Measurements from ENCODE around the gene MYF6. TPM values are rescaled to one million over a fixed set of nuclear protein-coding genes. Genes with fewer than 3 reads are reported as not detected.

The MYF6 gene
- total RNA-seq, 3 donors from 2014 or later = not detected

DNA sequence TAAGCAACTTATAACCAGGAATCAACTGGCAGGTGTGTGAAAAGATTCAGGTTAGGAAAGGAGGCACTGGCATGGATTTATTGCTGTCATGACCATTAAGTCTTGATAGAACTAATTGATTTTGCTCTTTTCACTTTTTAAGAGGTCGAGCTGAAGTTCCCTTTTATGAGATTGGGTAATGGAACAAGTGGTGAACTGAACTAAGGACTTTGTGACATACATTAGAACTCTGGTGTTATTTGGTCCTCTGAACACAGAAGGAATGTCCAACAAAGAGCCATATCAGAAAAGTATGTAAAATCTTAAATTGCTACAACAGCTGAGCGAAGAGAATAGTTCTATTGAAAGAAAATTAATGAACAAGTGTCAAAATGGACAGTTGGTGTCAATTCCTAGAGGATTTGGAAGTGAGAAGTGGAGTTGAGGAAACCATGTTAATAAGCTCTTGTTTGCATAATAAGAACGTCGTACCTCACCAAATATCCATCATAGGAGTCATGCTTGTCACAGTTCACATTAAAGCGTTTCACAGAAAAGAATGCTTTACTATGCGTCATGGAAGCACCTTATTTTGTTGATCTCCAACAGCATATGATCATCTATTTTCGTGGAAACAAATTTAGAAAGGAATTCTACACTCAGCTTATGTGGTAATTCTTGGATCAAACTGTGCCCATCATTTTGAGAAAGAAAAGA is 8.4 kb upstream of the MYF6 start:
- Histone ChIP-seq H3K36me3 (ENCODE audit: low read depth) (no peaks in the 10 kb centered on the region), H3K9me3 (no peaks in the 10 kb centered on the region), H3K4me1 (ENCODE audit: low read depth) (no peaks in the 10 kb centered on the region), H3K4me3 (no peak overlapping the region)
- no peak for TF ChIP-seq CTCF (IDR thresholded peaks at IDR 0.05)
- ATAC-seq (no peak), DNase-seq (no peak)
- intact Hi-C loops (cut with DNase I, micrococcal nuclease) = no loop called here

DNA sequence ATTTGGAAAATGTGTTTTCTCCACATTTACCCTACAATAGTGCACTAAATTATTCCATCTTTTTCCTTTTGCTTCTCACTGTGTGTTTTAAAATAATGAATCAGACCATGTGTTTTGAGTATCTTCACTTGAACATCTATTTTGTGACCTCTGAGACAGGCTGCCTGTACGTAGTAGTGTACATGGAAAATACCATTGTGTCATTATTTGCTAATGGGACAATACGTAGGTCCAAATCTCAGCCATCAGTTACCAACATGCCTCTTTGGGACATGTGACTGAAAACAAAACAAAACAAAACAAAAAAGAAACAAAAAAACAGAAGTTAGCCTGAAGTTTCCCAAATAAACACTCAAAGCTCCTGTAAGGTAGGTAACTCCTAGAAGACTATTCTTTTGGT is 7.1 kb upstream of the MYF6 start:
- Histone ChIP-seq H3K9me3 (no peaks in the 10 kb centered on the region), H3K4me3 (no peak overlapping the region), H3K4me1 (ENCODE audit: low read depth) (no peaks in the 10 kb centered on the region), H3K36me3 (ENCODE audit: low read depth) (no peaks in the 10 kb centered on the region)
- no peak for TF ChIP-seq CTCF (IDR thresholded peaks at IDR 0.05)
- no peak for DNase-seq
- intact Hi-C loops (cut with DNase I, micrococcal nuclease) = no loop called here
- no peak for ATAC-seq

GRCh38 chr12:80701388-80701787 is 6.0 kb upstream of the MYF6 start:
- intact Hi-C loops (cut with DNase I, micrococcal nuclease) = no loop called here
- no peak for ATAC-seq
- no peak for TF ChIP-seq CTCF (IDR thresholded peaks at IDR 0.05)

GRCh38 chr12:80702889-80703805 is 4.3 kb upstream of the MYF6 start:
- H3K4me3 ChIP-seq = no peak overlapping the region
- no peaks in the 10 kb centered on the region for H3K9me3 ChIP-seq
- ATAC-seq (no peak), DNase-seq (no peak)
- no peaks in the 10 kb centered on the region for H3K4me1 ChIP-seq (ENCODE audit: low read depth)
- no peaks in the 10 kb centered on the region for H3K36me3 ChIP-seq (ENCODE audit: low read depth)
- TF ChIP-seq CTCF (IDR thresholded peaks at IDR 0.05) = no peak
- intact Hi-C loops (cut with DNase I, micrococcal nuclease) = no loop called here

More at GRCh38 chr12:80701388-80701787, 6.0 kb upstream of the MYF6 start:
- Histone ChIP-seq H3K4me3 (no peak overlapping the region), H3K4me1 (ENCODE audit: low read depth) (no peaks in the 10 kb centered on the region), H3K36me3 (ENCODE audit: low read depth) (no peaks in the 10 kb centered on the region), H3K9me3 (no peaks in the 10 kb centered on the region)
- DNase-seq = no peak

DNA sequence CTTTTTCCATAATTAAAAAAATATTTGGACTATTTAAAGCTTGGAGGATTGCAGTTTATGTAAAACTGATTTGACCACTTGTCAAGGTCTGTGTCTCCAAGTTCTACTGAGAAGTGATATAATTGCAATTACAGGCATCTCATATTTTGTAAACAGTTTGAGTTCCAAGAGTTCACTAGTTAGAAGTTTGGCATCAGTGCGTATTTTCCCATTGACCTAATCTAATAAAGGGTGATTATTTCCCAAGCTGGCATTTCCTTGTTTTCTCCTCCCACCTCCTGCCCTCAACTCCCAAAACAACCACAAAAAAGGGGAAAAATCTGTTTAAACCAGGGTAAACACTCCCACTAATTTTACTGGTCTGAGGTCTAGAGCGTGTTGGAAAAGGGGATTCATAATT is 3.0 kb upstream of the MYF6 start:
- Histone ChIP-seq H3K4me1 (ENCODE audit: low read depth) (no peaks in the 10 kb centered on the region), H3K36me3 (ENCODE audit: low read depth) (no peaks in the 10 kb centered on the region), H3K4me3 (no peak overlapping the region), H3K9me3 (no peaks in the 10 kb centered on the region)
- DNase-seq (no peak), ATAC-seq (no peak)
- TF ChIP-seq CTCF (IDR thresholded peaks at IDR 0.05) = no peak
- intact Hi-C loops (cut with DNase I, micrococcal nuclease) = no loop called here

All from mucosa of descending colon (tissue), 3 donors.